K562 (cell line): ENCODE data around the gene RPL10A. TPM values are rescaled to one million over a fixed set of nuclear protein-coding genes. Genes with fewer than 3 reads are reported as not detected.

Experiments used
- ATAC-seq: fragments of 200-7000 bp; cut with Tn5 transposase; 3 replicates; pipeline ENCODE4 v1.9.1; 2020; ENCODE audit warnings: moderate library complexity
- BruUV-seq: library from RNA; stranded (reverse); fragments of 400-500 nt; replicated peaks from 2 replicates; lab custom pipeline; 2021; lab: Mats Ljungman, UMichigan
- CTCF ChIA-PET: fragments of 300-600 bp; formaldehyde crosslinking; extraction: SDS; loops from one replicate; lab custom pipeline; 2021; ENCODE audit warnings: low intra/inter-chr PET ratio; lab: Yijun Ruan, JAX
- POLR2A ChIA-PET: fragments of 300-600, 350-650 bp; sonication (Branson Sonifier 250); formaldehyde crosslinking; extraction: SDS; loops from one replicate; lab custom pipeline; 2021; ENCODE audit warnings: antibody characterized with exemption, inconsistent platforms; lab: Yijun Ruan, JAX
- DNase-seq, 4 experiments: peaks; one replicate each; pipeline versions ENCODE4 v3.0.0 to v3.0.0-alpha.2; 2011 to 2018; ENCODE audit warnings: low spot score in 3 of 4, mixed read lengths in 3 of 4; ENCODE audit errors: extremely low read depth in 1 of 4
- FAIRE-seq: peaks from 2 replicates; lab custom pipeline; 2011; peaks lifted over from hg19 to GRCh38; lab: Jason Lieb, UNC
- H2AFZ ChIP-seq: 2 replicates; pipeline ENCODE4 v1.6.0; 2011; ENCODE audit warnings: low read depth, low read length, control low read depth, inconsistent platforms
- H3K27ac ChIP-seq: fragments of 200-600 bp; 3 replicates; pipeline ENCODE4 v1.8.0; 2011; ENCODE audit warnings: low read depth, mild to moderate bottlenecking, control low read depth, inconsistent platforms, low read length, moderate library complexity, mixed read lengths; ENCODE audit errors: extremely low read depth
- H3K27me3 ChIP-seq, 2 experiments: fragments of 300-600 bp in 1 of 2; 2 replicates in 1 of 2; 3 replicates in 1 of 2; pipeline versions ENCODE4 v1.6.0 to v1.8.0; 2011; ENCODE audit warnings: inconsistent platforms in 2 of 2, low read length in 2 of 2, mild to moderate bottlenecking in 1 of 2, mixed read lengths in 1 of 2, moderate library complexity in 1 of 2; ENCODE audit not compliant: control insufficient read depth in 2 of 2, insufficient read depth in 2 of 2
- H3K36me3 ChIP-seq: fragments of 300-600 bp; 3 replicates; pipeline ENCODE4 v1.8.0; 2011; ENCODE audit warnings: mild to moderate bottlenecking, low read length, inconsistent platforms; ENCODE audit not compliant: control insufficient read depth, insufficient read depth
- H3K4me1 ChIP-seq, 2 experiments: fragments of 200-600 bp in 1 of 2; replicated peaks in 1 of 2; 2 replicates in 1 of 2; 3 replicates in 1 of 2; pipeline versions ENCODE4 v1.5.1 to v1.8.0; 2011; ENCODE audit warnings: inconsistent platforms in 2 of 2, low read length in 2 of 2, mild to moderate bottlenecking in 1 of 2, mixed read lengths in 1 of 2, moderate library complexity in 1 of 2; ENCODE audit not compliant: control insufficient read depth in 2 of 2, insufficient read depth in 2 of 2
- H3K4me2 ChIP-seq: 2 replicates; pipeline ENCODE4 v1.6.1; 2011; ENCODE audit warnings: low read length, control low read depth, inconsistent platforms, mixed read lengths; ENCODE audit not compliant: insufficient read depth
- H3K4me3 ChIP-seq: fragments of 200-600 bp; sonication (generic), shearing (Covaris generic); 2 replicates; pipeline ENCODE4 v1.5.1; 2016; ENCODE audit warnings: control low read depth, inconsistent platforms
- H3K79me2 ChIP-seq: fragments of 200-600 bp; 3 replicates; pipeline ENCODE4 v1.8.0; 2011; ENCODE audit warnings: low read length, inconsistent platforms; ENCODE audit not compliant: control insufficient read depth, insufficient read depth
- H3K9ac ChIP-seq, 2 experiments: 2 replicates each; pipeline versions ENCODE4 v1.6.0 to v1.6.1; 2011; ENCODE audit warnings: low read depth in 2 of 2, low read length in 2 of 2, control low read depth in 1 of 2, inconsistent platforms in 1 of 2, mild to moderate bottlenecking in 1 of 2, mixed read lengths in 1 of 2; ENCODE audit not compliant: insufficient read depth in 1 of 2
- H3K9me1 ChIP-seq: one replicate; pipeline ENCODE4 v1.6.0; 2011; ENCODE audit warnings: inconsistent platforms, mild to moderate bottlenecking, low read length, moderate library complexity; ENCODE audit not compliant: control insufficient read depth, insufficient read depth
- H3K9me3 ChIP-seq: replicated peaks from 2 replicates; pipeline ENCODE4 v1.5.1; 2011; ENCODE audit warnings: low read depth, low read length, inconsistent platforms; ENCODE audit not compliant: control insufficient read depth, insufficient read depth
- H4K20me1 ChIP-seq: replicated peaks from 2 replicates; pipeline ENCODE4 v1.6.1; 2011; ENCODE audit warnings: low read length, inconsistent platforms, mixed read lengths; ENCODE audit not compliant: control insufficient read depth, insufficient read depth
- BHLHE40 ChIP-seq: IDR thresholded peaks from 2 replicates; pipeline ENCODE4 v1.6.1; 2011; ENCODE audit warnings: low read length, improper control_type of control experiment
- ETS1 ChIP-seq: conservative IDR thresholded peaks from 2 replicates; pipeline ENCODE4 v1.6.1; 2011; ENCODE audit warnings: low read depth, mild to moderate bottlenecking, low read length; ENCODE audit not compliant: control insufficient read depth
- ETS2 ChIP-seq: IDR thresholded peaks from 2 replicates; pipeline ENCODE4 v1.6.1; 2016; ENCODE audit warnings: borderline replicate concordance, missing genetic modification characterization, mild to moderate bottlenecking, moderate library complexity, missing compliant biosample characterization; ENCODE audit not compliant: poor library complexity, severe bottlenecking
- HMGXB4 ChIP-seq: sonication (generic); formaldehyde crosslinking; IDR thresholded peaks from 2 replicates; pipeline ENCODE4 v1.8.1; 2023; ENCODE audit warnings: mild to moderate bottlenecking, missing genetic modification reagents
- HOXB6 ChIP-seq: fragments of 250-450 bp; sonication (Bioruptor Pico); IDR thresholded peaks from 2 replicates; pipeline ENCODE4 v1.5.1; 2022; ENCODE audit warnings: mild to moderate bottlenecking, borderline replicate concordance
- MITF ChIP-seq: IDR thresholded peaks from 2 replicates; pipeline ENCODE4 v1.6.1; 2014; ENCODE audit warnings: antibody characterized with exemption
- NEUROD1 ChIP-seq: fragments of 150-350 bp; IDR thresholded peaks from 2 replicates; pipeline ENCODE4 v1.6.1; 2014; ENCODE audit warnings: borderline replicate concordance, low read length, low read depth; ENCODE audit not compliant: partially characterized antibody
- PBX2 ChIP-seq, 2 experiments: IDR thresholded peaks in 1 of 2; conservative IDR thresholded peaks in 1 of 2; 2 replicates each; pipeline ENCODE4 v1.6.1; 2016; ENCODE audit warnings: low read depth in 2 of 2, mild to moderate bottlenecking in 1 of 2, missing compliant biosample characterization in 1 of 2, missing genetic modification characterization in 1 of 2, moderate library complexity in 1 of 2
- SIRT6 ChIP-seq: IDR thresholded peaks from one replicate; pipeline ENCODE4 v1.6.1; 2012; ENCODE audit warnings: low read depth, mild to moderate bottlenecking, control low read depth, inconsistent platforms, low read length, moderate library complexity
- SRSF7 ChIP-seq: fragments of 200-400 bp; formaldehyde crosslinking; optimal IDR thresholded peaks from 2 replicates; pipeline ENCODE3; 2017; ENCODE audit warnings: mild to moderate bottlenecking, low read depth, low read length
- WGBS: fragments of 100-300 bp; shearing (Covaris generic); methylation state at CpG from one replicate; pipeline ENCODE4 v1.1.6; 2016; ENCODE audit warnings: low coverage, mixed read lengths; ENCODE audit not compliant: insufficient coverage; ENCODE audit errors: missing lambda C conversion rate; 5-methylcytosine and 5-hydroxymethylcytosine counted together
- in situ Hi-C: fragments of 300-500 bp; cut with MboI; formaldehyde crosslinking; loops from 4 replicates; pipeline ENCODE4 v1.15.0; 2018; ENCODE audit warnings: inconsistent platforms, mixed read lengths
- intact Hi-C: fragments of 100-400 bp; cut with micrococcal nuclease; formaldehyde crosslinking; loops from 2 replicates; pipeline ENCODE4 v1.14.2; 2022
- polyA plus RNA-seq, 8 experiments: library from polyadenylated mRNA; depleted of rRNA in 4 of 8; stranded (reverse) in 5 of 8; unstranded in 3 of 8; fragments of >200 nt; fragmentation: Nextera tagmentation in 2 of 8; fragmentation: Illumina TruSeq in 1 of 8; extraction: Ambion mirVana in 2 of 8; extraction: Trizol in 1 of 8; gene quantifications; 2 replicates each; pipeline versions ENCODE4 v1.2.1 to v1.2.3, GENCODE V29; 2011 to 2014; ENCODE audit warnings: inconsistent platforms in 1 of 8, missing spikeins in 1 of 8
- total RNA-seq, 7 experiments: library from RNA; depleted of rRNA in 6 of 7; stranded (reverse); fragments of >200 nt in 6 of 7; fragmentation: Illumina TruSeq in 2 of 7; extraction: Trizol in 2 of 7; gene quantifications; 2 replicates each; pipeline versions ENCODE4 v1.2.1 to v1.2.3, GENCODE V29; 2011 to 2021; ENCODE audit warnings: low replicate concordance in 1 of 7

RPL10A gene
- total and polyA plus RNA-seq, 9 of the 15 experiments (the other 6 are each of a cell fraction or from before 2014, with no cell fraction given): 1,589 to 3,237 (median 2,116) TPM

- DNase-seq (no peak), FAIRE-seq (no peak), ATAC-seq (peak; percentile 13; the same call in 1 of the 3 replicates)
- TF ChIP-seq HOXB6 (no peak), ETS1 (no peak), HMGXB4 (CRISPR knock-in tag) (no peak), SRSF7 (no peak), PBX2 (CRISPR knock-in tag; IDR thresholded peaks at IDR 0.05; ENCODE audit: low read depth) (no peak), PBX2 (tag; conservative IDR thresholded peaks at IDR 0.05; ENCODE audit: low read depth) (no peak), NEUROD1 (no peak), BHLHE40 (no peak), ETS2 (tag) (no peak), MITF (no peak), SIRT6 (no peak)
- no peak overlapping the region for H3K4me2 ChIP-seq
- in situ Hi-C loops: no loop called here
- intact Hi-C loops: no loop called here
- CTCF ChIA-PET: no interaction called here
- H3K27ac ChIP-seq: no peak overlapping the region
- H3K4me3 ChIP-seq: no peak overlapping the region
- H3K9me1 ChIP-seq: no peaks in the 10 kb centered on the region
- H3K9me3 ChIP-seq: no peaks in the 10 kb centered on the region
- peaks cover 12 to 18% of the 10 kb centered on the region in 2 experiments; a peak in 4 of 5 replicates for H3K4me1 ChIP-seq
- POLR2A ChIA-PET: interaction anchor here (0.7 to 2.4 kb wide), 3 partner anchors 32 to 97 kb away, joined by 3 to 5 read pairs (median 3); partner anchors contain the start of gene RPL10A
- WGBS: 39% methylated on average over 15 of the region's 15 CpGs
- peaks cover 3% of the 10 kb centered on the region; the same call in 1 of the 2 replicates for H4K20me1 ChIP-seq
- H3K9ac ChIP-seq: 0 out of 4 replicates have a peak overlapping the region, but pooled peaks of 1 of the 2 experiments have one; percentile 62
- no TSS peak for BruUV-seq
- no peak overlapping the region for H2AFZ ChIP-seq
- H3K27me3 ChIP-seq: peaks cover 33 to 39% of the 10 kb centered on the region in 2 experiments; a peak in 4 of 5 replicates
- no peaks in the 10 kb centered on the region for H3K36me3 ChIP-seq
- peaks cover under 1% of the 10 kb centered on the region; the same call in 2 of the 3 replicates for H3K79me2 ChIP-seq
Measured at GRCh38 chr6:35503534-35503933, 35.3 kb downstream of the RPL10A start.
